HS-5 (cell line): Measurements from ENCODE around the gene CTDSPL.

Experiments
- DNase-seq: peaks from one replicate; pipeline ENCODE4 v3.0.0-alpha.2; 2012; ENCODE audit warnings: low read depth

The CTDSPL gene

GRCh38 chr3:38002940-38003339 lies 141.3 kb downstream of the CTDSPL start:
- DNase-seq, result no peak

DNA sequence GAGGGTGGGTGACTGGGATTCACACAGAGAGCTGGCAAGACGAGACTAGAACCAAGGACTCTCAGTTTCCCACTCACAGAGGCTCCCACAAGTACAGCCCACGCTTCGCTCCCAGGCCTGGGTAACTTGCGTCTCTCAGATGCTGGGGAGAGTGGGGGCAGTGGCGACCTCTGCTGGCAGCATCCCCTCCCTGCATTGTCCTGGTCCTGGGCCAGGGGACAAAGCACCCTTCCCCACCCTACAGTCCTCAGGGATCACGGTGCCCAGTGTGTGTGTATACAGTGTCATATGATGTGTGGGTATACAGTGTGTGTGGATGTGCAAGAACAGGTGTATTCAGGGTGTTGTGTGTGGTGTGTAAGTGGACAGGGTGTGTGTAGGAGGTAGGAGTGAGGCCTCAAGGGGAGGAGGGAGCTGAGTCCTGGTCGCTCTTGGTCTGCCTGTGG lies 141.7 kb downstream of the CTDSPL start:
- DNase-seq, result no peak

DNA sequence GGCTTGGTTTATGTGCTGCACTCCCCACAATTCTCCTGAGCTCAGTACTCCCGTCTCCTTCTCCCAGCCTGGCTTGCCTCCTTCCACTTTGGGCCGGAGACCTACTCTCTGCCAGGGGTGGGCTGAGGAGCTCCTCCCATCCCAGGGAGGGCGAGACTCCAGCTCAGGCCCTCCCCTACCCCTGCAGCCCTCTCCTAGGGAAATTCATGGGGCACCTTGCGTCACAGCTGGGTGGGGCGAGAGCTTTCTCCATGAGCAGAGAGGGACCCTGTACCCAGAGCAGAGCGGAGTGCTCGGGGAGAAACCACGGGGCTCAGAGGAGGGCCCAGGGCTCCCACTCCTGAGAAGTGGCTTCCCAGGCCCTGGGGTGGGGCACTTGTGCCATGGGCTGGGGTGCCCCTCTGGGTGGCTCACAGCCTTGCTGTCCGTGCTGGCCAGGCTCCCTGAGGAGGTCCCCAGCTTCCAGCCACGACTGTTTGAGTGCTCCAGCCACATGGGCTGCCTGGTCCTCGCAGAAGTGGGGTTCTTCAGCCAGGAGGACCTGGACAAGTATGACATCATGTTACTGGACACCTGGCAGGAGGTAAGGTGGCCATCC lies 142.2 kb downstream of the CTDSPL start:
- no peak for DNase-seq

GRCh38 chr3:38004415-38005075 lies 142.9 kb downstream of the CTDSPL start:
- peak; percentile 18 for DNase-seq

DNA sequence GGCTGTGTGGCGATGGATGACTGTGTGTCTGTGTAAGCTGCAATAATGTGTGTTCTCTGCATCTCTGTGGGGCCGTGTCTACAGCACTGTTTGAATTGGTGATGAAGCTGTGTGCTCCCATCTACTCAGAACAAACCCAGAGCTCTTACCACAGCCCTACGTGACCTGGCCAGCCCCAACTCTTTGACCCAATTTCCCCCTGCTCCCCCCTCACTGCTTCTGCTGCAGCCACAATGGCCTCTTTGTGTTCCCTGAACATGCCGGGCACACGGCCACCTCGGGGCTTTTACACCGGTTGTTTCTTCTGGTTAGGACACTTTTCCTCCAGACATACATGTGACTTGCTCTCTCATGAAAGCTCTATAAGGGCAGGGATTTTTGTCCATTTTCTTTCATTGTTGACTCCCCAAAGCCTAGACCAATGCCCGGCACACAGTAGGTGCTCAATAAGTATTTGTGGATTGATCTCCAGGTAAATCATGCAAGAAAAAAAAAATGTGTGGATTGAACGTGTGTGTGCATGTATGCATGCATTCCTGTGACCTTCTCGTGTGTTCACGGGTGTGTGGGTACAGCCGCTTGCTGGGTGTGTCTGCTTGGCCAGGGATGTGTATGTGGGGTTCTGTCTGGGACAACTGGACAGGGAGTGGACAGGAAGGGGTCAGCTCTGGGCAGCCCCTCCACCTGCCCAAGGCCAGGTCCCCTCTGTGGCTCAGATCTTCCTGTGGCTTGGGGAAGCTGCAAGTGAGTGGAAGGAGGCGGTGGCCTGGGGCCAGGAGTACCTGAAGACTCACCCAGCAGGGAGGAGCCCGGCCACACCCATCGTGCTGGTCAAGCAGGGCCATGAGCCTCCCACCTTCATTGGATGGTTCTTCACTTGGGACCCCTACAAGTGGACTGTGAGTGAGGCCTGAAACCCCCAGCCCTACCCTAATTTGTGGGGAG lies 143.7 kb downstream of the CTDSPL start:
- no peak for DNase-seq

- DNase-seq, result no peak
Observed at GRCh38 chr3:38006031-38006430, 144.4 kb downstream of the CTDSPL start.

- no peak for DNase-seq
Observed at GRCh38 chr3:38006445-38006995, 144.8 kb downstream of the CTDSPL start.

DNA sequence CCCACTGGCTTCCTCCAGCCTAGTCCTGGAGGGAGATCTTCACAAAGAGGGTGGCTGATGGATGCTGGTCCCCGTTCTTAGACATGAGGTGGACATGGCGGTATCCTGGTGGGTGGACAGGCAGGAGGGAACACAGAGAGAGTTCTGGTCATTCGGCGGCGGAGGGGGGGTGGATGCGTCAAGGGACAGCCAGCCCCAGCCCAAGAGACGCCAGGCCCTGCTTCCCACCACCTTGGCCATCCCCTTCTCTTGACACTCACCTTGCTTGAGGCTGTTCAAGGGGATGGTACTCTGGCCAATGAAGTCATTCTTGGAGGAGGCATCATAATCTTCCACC lies 146.0 kb downstream of the CTDSPL start:
- DNase-seq, result no peak

GRCh38 chr3:38008191-38008701 lies 146.6 kb downstream of the CTDSPL start:
- DNase-seq, result no peak

DNA sequence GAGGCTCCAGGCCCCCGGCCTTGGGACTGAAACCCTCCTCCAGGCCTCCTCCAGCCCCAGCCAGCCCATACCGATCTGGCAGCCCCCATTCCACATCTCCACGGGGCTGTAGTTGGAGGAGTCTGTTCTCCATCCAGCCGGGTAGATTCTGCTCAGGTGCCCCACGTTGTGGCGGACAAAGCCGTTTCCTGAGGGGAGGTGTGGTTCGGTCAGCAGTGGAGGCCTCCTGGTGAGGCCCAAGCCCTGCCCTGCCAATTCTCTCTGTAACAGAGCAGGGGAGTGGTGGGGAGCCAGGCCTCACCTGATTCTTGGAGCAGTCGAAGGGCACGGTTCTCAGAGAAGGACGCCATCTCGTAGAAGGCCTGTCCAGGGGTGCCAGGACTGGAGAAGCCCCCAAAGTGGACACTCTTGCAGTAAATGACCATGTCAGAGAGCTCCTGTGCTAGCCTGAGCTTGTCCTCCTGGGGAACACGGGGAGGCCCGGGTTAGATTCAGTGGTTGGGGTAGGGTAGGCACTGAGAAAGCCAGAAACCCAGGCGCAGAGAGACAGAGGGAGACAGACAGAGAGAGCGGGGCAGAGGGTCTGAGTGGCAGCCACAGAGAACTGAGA lies 147.4 kb downstream of the CTDSPL start:
- DNase-seq, result no peak

GRCh38 chr3:38009807-38010591 lies 148.3 kb downstream of the CTDSPL start:
- no peak for DNase-seq

DNA sequence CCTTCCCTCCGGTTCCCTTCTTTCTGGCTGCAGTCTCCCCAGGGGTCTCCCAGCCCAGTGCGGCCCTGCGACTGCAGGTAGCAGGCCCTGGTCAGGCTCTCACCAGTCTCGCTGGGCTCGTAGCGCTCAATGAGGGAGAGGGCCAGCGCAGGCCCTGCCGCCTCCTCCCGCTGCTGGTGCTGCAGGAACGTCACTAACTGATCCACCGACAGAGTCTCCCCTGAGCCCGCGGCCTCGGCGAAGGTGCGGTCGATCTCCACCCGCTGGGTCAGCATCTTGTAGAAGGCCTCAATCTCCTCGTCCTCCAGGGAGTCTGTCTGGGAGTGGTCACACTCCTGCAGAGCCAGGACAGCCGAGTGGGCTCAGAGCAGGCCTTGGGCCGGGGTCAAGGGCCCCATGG lies 149.4 kb downstream of the CTDSPL start:
- DNase-seq, result no peak

DNA sequence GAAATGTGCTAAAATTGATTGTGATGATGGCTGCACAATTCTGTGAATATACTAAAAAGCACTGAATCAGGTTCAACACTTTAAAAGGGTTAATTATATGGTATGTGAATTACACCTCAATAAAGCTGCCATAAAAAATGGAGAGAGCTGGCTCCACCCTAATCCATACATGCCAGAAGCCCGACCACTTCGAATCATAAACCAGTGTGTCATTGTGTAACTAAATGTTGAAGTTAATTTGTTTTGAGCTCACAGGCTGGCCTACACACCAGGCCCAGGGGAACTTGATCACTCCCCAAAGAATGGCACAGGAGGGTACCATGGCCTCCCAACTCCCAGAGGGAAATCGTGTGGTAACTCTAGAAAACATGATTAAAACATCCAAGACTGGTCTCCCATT lies 153.8 kb downstream of the CTDSPL start:
- DNase-seq, result no peak

- DNase-seq, result no peak
Observed at GRCh38 chr3:38015984-38016383, 154.3 kb downstream of the CTDSPL start.

- no peak for DNase-seq
Observed at GRCh38 chr3:38016410-38016809, 154.7 kb downstream of the CTDSPL start.

DNA sequence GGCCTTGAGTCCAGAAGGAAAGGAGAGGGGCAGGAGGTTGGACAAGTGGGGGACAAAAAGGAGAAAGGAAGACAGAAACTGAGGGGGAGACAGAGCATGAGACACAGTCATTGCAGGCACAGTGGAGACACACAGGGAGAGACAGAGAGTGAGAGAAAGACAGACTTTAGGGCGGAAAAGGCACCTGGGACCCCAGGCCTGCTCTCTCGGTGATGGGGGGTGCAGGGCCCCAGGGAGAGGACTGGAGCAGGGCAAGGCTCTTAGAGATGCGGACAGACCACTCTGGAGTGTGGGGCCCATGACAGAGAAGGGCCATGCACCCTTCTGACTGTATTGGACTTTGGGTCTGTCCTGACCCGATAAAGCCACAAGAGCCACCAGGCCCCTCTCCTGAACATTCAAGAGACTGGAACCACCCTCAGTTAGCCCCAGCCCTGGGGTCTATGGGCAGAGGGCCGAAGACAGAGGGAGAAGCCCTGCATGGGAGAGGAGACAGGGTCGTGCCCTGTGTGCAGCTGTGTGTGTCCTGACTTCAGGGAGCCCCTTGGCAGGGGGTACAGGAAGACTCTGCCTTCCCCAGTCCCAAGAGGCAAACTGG lies 155.3 kb downstream of the CTDSPL start:
- DNase-seq, result no peak

- no peak for DNase-seq
Observed at GRCh38 chr3:38017445-38018295, 156.0 kb downstream of the CTDSPL start.

GRCh38 chr3:38018296-38019266 lies 156.9 kb downstream of the CTDSPL start:
- no peak for DNase-seq
